ENCODE data around the gene MCRIP1. TPM values are rescaled to one million over a fixed set of nuclear protein-coding genes. Genes with fewer than 3 reads are reported as not detected.

MCRIP1 gene
- total and polyA plus RNA-seq, 2 of the 8 experiments (the other 6 are each of a cell fraction or from before 2014, with no cell fraction given) = 103 to 151 TPM

GRCh38 chr17:81810892-81811704 lies 22.0 kb downstream of the MCRIP1 start:
- no peak overlapping the region for H4K91ac ChIP-seq (replicated peaks; ENCODE audit: insufficient read length, low read length)
- H2BK120ac ChIP-seq (replicated peaks; ENCODE audit: low read depth, low read length) = no peak overlapping the region
- no peak overlapping the region for H3K14ac ChIP-seq (ENCODE audit: insufficient read length)
- H3K79me1 ChIP-seq (ENCODE audit: low read depth, low read length) = no peaks in the 10 kb centered on the region
- 90% methylated on average over 21 of the region's 42 CpGs; no CpG with 5 or more reads in 1 of the 2 experiments for WGBS, 2 experiments (ENCODE audit: extremely low coverage in 1 of 2, insufficient coverage in 1 of 2, insufficient read length in 1 of 2, insufficient replicate concordance in 2 of 2, low coverage in 1 of 2, low lambda C conversion rate in 2 of 2, missing lambda C conversion rate in 1 of 2)
- no peak for DNase-seq (ENCODE audit: low read depth in 1 of 2, low spot score in 2 of 2)
- no peak overlapping the region for H3K23ac ChIP-seq (ENCODE audit: insufficient read length)
- no peak overlapping the region for H2BK20ac ChIP-seq (ENCODE audit: low read length)
- H3K27ac ChIP-seq (ENCODE audit: low read depth, low read length) = no peak overlapping the region
- H3K4me2 ChIP-seq (ENCODE audit: insufficient read depth in 1 of 2, low read depth in 2 of 2, low read length in 2 of 2) = no peak overlapping the region
- H4K20me1 ChIP-seq (replicated peaks in 1 of 2; ENCODE audit: control insufficient read depth in 1 of 2, insufficient read depth in 2 of 2, low read length in 2 of 2) = peaks cover 0 to 2% of the 10 kb centered on the region in 2 experiments
- no peaks in the 10 kb centered on the region for H3K79me2 ChIP-seq (ENCODE audit: control insufficient read depth in 1 of 2, insufficient read depth in 2 of 2, low read length in 2 of 2)
- H3K4ac ChIP-seq (replicated peaks; ENCODE audit: insufficient read length, low read depth, low read length) = no peak overlapping the region
- ChIA-PET POLR2A (ENCODE audit: partially characterized antibody) (interaction anchor here (1.1 to 1.8 kb wide), 3 partner anchors 9 to 102 kb away, joined by 3 to 6 read pairs (median 4); no protein-coding TSS in a partner anchor), CTCF (ENCODE audit: partially characterized antibody) (interaction anchor here (1.0 to 2.8 kb wide), 5 partner anchors 8 to 85 kb away, joined by 3 to 9 read pairs (median 3); no protein-coding TSS in a partner anchor)
- no peak overlapping the region for H2BK15ac ChIP-seq (ENCODE audit: low read length)
- no peaks in the 10 kb centered on the region for H3K9me3 ChIP-seq (ENCODE audit: insufficient read depth in 2 of 2, low read depth in 1 of 2, low read length in 1 of 2)
- no peak overlapping the region for H2AK5ac ChIP-seq (ENCODE audit: low read depth, low read length)
- H3K56ac ChIP-seq (replicated peaks; ENCODE audit: insufficient read length, low read depth, low read length) = no peak overlapping the region
- H4K5ac ChIP-seq (ENCODE audit: insufficient read length, low read depth, low read length) = no peak overlapping the region
- no peak overlapping the region for H3K9ac ChIP-seq (replicated peaks in 1 of 4; ENCODE audit: extremely low read depth in 1 of 4, low read depth in 3 of 4, low read length in 3 of 4)
- no peak overlapping the region for H2BK12ac ChIP-seq (ENCODE audit: low read depth, low read length)
- H3K4me1 ChIP-seq (replicated peaks in 1 of 4; ENCODE audit: control insufficient read depth in 3 of 4, insufficient read depth in 4 of 4, low read length in 3 of 4) = no peaks in the 10 kb centered on the region
- H2AFZ ChIP-seq (ENCODE audit: low read length) = no peak overlapping the region
- no peak overlapping the region for H3K4me3 ChIP-seq (ENCODE audit: extremely low read depth in 1 of 4, insufficient read depth in 2 of 4, low read depth in 3 of 4, low read length in 4 of 4)
- H3K27me3 ChIP-seq (replicated peaks in 1 of 4; ENCODE audit: control insufficient read depth in 3 of 4, extremely low read depth in 1 of 4, insufficient read depth in 3 of 4, low read length in 3 of 4) = peaks cover 0 to 10% (median 4%) of the 10 kb centered on the region in 4 experiments; a peak in 5 of 7 replicates
- no peak for FAIRE-seq
- no peaks in the 10 kb centered on the region for H3K23me2 ChIP-seq (ENCODE audit: low read depth, low read length)
- no peak overlapping the region for H3K18ac ChIP-seq (ENCODE audit: extremely low read depth, low read length)
- no peak overlapping the region for H4K8ac ChIP-seq (ENCODE audit: extremely low read depth, insufficient read depth, low read length)
- H2BK5ac ChIP-seq (ENCODE audit: low read depth, low read length) = no peak overlapping the region
- no peaks in the 10 kb centered on the region for H3K36me3 ChIP-seq (ENCODE audit: control insufficient read depth in 2 of 4, insufficient read depth in 4 of 4, low read length in 3 of 4)
- TF ChIP-seq EP300 (IDR thresholded peaks at IDR 0.05; ENCODE audit: borderline replicate concordance in 1 of 2, low read depth in 2 of 2, low read length in 2 of 2) = no peak

Measured in H1 (cell line).